NCI-H146 treated with DMSO at 0.1 percent for 48 hours (cell line): ENCODE results near the gene BLACAT1.
"Not testable (repeated sequence)": the region's sequence is repeated elsewhere in the genome, so short reads cannot be mapped to it uniquely, and the experiment has no call there.

ENCODE experiments used
- DNase-seq: peaks from one replicate; lab custom pipeline; 2025; ENCODE audit not compliant: unreplicated experiment; lab: John Stamatoyannopoulos, UW

BLACAT1 gene

DNA sequence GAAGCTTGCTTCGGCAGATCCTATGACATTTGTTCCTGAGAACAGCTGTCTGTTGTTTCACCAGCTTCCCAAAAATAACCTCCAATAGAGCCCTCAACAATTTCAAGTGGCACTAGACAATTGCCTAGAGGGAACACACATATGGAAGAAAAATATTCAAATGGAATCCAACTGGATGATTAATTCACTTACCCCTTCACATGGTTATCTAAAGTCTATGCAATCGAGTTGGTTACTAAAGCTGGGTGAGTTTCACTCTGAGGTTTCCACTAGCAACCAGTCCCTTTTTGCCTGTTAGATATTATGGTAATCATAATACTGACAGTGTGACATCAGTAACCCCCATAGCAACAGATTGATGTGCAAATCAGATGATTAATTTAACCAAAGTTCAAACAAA is 34.0 kb downstream of the BLACAT1 start, which contains the start of gene LEMD1:
Gene LEMD1, minus strand, starts transcription at position 259 of the 400 bp plus-strand sequence. CDS start 1,520 bp downstream, outside the sequence.
- DNase-seq, result no peak

DNA sequence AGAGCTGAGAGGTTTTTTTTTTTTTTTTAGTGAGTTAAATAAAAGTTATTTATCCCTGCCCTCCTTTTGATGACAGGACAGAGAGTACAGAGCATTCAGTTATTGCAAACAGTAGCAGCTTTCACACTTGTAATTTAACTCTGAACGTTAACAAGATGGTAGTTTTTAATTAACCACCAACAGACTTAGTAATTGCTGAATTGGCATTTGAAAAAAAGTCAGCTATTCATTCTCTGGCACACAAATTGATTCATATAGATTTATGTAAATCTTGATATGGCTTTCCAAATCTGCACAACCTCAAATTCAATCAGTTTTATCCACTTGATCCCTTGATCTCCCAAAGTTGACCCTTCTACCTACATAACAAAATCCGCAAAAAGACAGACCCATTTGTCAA is 34.9 kb downstream of the BLACAT1 start:
- DNase-seq, result no peak

DNA sequence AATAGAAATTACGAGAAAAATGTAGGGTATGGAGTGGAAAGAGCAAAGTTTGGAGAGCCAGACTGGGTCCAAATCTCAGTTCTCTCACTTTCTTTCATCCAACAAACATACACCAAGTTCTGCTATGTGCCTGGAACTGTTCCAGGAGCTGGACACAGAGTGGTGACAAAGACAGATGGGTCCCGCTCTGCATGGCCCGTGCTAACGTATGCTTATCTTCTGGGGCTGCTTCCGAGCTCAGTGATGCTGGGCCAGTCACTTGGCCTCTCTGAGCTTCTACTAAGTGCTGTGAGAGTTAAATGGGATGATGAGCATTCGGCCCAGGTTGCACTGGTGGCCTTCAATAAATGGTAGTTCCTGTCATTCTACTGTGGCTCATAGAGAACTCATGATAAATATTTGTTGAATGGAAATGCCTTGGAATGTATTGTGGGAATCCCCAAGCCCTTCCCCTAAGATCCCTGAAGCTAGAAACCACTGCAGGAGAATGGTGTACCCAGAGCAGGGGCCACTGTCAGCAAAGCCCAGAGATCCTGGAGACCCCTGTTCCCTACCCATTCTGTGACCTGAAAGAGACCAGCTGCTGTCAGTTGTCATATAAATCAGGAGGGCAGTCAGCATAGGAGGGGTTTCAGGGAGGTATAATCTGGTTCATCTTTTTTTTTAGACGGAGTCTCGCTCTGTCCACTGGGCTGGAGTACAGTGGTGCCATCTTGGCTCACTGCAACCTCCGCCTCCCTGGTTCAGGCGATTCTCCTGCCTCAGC is 37.8 kb downstream of the BLACAT1 start:
- DNase-seq, result no peak

DNA sequence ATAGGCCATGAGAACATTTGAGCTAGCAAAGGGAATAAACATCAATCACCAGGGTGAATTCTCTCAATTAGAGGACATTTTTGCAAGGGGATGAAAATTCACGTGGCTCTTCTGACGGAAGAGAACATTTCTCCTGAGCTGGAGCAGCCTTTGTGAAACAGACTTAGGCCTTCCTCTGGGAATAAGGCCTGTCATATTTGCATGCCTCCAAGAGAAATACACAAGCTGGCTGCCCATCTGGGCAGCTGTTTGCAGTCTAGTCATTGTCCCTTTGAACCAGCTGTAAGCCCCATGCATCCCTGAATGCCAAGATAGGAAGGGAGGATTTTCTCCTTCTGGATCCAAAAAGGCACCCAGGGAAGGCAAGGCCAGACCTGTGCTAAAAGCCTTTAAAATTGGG is 39.5 kb downstream of the BLACAT1 start:
- no peak for DNase-seq

DNA sequence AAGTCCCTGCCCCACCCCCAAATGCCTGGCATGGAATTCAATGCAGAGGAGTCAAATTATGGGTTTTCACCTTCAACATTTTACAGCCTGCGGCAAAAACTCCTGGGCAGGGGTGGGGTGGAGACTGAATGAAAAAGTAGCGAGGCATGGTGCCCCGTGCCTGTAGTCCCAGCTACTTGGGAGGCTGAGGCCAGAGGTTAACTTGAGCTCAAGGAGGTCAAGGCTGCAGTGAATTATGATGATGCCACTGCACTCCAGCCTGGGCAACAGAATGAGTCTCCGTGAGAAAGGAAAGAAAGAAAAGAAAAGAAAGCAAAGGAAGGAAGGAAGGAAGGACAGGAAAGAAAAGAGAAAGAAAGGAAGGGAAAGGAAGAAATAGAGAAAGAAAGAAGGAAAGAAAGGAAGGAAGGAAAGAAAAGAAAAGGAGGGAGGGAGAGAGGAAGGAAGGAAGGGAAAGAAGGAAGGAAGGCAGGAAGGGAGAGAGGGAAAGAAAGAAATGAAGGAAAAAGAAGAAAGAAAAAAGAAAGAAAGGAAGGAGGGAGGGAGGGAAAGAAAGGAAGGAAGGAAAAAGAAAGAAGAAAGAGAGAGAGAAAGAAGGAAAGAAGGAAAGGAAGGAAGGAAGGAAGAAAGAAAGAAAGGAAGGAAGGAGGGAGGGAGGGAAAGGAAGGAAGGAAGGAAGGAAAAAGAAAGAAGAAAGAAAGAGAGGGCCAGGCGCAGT is 45.1 kb downstream of the BLACAT1 start:
- DNase-seq, result no peak

DNA sequence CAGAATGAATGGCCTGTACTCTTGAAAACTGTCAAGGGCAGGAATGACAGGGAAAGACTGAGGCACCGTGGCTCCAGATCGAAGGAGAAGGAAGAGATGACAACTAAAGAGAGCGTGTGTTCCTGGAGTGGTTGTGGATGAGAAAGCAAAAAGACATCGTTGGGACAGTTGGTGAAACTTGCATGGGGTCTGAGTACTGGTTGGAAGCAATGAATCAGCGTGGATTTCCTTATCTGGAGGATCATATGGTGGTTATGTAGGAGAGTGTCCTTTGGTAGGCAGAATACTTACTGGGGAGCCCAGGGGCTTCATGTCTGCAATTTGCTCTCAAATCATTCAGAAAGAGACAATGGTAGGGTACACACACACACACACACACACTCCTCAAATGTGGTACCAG is 47.9 kb downstream of the BLACAT1 start:
- DNase-seq, result no peak

DNA sequence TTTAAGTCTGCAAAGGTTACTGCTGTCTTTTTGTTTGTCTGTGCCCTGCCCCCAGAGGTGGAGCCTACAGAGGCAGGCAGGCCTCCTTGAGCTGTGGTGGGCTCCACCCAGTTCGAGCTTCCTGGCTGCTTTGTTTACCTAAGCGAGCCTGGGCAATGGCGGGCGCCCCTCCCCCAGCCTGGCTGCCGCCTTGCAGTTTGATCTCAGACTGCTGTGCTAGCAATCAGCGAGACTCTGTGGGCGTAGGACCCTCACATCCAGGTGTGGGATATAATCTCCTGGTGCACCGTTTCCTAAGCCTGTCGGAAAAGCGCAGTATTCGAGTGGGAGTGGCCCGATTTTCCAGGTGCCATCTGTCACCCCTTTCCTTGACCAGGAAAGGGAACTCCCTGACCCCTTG is 49.6 kb downstream of the BLACAT1 start:
- DNase-seq, result not testable (repeated sequence)
